ENCODE measurements around the gene FUNDC1.
A peak's percentile ranks its signal among the peaks of the same experiment; 100 is the strongest.

The FUNDC1 gene

DNA sequence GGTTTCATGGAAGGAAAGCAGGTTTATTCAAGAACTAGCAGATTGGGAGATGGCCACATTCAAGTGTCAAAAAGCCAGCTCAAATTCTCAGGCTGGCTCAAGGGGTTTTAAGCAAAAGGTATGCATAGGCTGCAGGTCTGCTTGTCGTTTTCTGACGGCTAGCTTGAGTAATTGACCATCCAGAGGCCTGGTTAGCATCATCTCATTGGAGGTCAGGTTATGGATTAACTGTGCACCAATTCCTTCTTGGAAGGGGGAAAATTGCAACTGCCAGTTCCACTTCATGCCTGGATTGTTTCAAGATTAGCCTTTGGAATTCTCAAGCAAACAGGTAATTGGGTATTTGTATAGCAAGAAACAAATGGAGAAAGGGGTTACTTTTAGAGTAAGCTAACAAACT is 62.1 kb downstream of the FUNDC1 start:
- no peak for DNase-seq (ENCODE audit: low read depth, low spot score)

DNA sequence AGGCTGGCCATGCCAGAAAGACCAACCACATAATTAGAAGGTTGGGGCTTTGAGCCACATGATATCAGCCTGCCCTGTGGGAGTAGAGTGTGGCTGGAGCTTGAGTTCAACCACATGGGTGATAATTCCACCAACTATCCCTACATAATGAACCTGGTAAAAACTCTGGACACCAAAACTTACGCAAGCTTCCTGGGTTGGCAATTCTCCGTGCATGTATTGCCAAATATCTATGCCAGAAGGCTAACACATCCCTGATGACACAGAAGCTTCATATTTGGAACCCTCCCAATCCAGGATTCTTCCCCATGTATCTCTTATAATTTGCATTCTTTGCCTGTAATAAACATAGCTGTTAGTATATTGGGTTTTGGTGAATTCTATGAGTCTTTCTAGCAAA is 68.2 kb downstream of the FUNDC1 start:
- peak; percentile 9 for DNase-seq (ENCODE audit: low read depth, low spot score)

All from astrocyte of the hippocampus (primary cell).